Stimulated activated CD8-positive, alpha-beta memory T cell treated with anti-CD3 and anti-CD28 coated beads, Interleukin-7, amount 100 ng/mL, for 4 hours (primary cell): ENCODE data around the gene NT5DC4.

Experiments
- DNase-seq, 2 donors: peaks; one replicate each; pipeline ENCODE4 v3.0.0-alpha.2; 2020; ENCODE audit warnings: low read depth in 2 of 2

The NT5DC4 gene

DNA sequence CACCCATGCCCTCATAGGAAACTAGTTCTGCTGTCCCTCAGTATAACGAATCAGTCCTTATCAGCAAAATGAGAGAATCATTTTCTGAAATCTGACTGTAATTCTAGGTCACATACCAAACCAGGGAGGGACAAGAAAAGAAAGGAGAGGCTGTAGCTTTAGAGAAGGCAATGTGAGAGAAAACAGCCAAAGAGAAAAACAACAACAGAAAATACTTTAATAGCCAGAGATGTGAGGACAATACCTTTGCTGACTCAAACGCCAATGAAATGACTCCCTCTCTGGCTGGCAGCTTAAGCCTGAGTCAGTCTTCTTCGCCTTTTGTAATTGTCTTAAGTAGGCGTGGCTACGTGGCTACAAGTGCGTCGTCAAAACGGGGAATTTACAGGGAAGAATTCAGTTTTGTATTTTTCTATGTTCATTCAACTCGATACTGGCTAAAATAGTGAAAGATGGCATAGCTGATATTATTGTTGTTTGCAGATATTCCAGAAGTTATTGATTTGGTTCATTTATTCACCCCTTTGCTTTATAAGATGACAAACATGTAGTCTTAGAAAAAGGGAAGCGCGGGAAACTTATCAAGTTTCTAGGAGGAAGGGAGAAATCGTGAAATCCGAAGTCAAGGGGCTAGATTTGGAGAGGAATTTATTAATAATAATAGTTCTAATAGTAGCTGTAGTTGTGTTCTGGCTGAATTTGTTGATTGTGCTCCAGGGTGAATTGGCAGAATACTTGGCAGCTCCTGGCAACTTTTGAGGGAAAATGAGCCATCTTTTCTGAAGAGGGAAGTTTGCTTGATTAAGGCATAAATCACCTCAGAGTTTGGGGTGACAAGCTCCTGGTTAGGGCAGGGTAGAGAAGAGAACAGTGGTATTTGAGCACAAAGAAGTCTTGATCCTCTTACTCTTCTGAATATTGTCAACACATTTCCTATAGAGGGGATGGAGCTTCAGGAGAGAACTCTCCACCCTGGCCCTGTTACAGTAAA lies 63.7 kb downstream of the NT5DC4 start, which contains the start of gene IL1A:
TSS of gene IL1A (minus strand) at position 295 of the 991 bp plus-strand sequence. CDS start 723 bp downstream, outside the sequence.
- DNase-seq: no peak

DNA sequence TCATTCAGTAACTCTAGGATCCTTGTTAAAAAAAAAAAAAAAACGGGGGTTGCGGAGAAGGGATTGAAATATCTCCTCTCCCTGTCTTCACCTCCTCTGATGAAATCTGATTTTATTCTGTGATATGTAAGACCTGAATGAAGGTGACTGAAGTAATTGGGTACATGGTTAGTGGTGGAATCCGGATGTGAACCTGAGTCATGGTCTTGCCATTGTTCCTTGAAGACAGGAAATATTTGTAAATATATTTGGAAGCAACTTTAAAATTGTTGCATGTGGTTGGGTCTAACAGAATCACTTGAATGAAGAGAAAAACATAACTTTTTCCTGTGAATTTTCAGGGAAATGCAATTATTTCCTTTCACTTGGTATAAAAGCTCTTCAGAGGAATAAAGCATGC lies 66.5 kb downstream of the NT5DC4 start:
- no peak for DNase-seq

DNA sequence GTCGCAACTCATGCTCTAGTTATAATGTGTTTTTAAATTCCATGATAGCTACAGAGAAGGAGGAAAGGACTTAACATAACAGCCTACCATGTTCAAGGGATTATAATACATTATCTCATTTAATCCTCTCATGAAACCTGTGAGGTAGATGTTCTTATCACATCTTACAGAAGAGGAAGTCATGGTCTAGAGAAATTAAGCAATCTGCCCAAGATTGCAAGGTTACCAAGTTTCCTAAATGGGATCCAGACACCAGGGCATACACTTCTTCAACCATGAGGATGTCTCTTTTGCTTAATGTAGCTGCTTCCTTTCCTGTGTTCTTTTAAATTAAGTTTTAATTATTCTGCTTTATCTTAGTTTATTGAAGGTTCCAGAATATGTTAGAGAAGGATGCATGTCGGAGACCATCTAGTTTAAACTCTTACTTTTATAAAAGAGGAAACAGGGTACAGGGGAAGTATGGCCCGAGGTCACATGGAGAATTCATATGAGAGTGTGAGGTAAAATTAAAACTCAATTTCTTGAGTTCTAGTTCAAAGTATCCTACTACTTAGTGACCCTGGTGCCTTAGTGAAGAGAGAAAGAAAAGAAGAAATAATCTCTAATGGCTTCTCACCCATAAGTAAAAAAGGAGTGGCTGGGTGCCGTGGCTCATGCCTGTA lies 67.0 kb downstream of the NT5DC4 start:
- DNase-seq: no peak

DNA sequence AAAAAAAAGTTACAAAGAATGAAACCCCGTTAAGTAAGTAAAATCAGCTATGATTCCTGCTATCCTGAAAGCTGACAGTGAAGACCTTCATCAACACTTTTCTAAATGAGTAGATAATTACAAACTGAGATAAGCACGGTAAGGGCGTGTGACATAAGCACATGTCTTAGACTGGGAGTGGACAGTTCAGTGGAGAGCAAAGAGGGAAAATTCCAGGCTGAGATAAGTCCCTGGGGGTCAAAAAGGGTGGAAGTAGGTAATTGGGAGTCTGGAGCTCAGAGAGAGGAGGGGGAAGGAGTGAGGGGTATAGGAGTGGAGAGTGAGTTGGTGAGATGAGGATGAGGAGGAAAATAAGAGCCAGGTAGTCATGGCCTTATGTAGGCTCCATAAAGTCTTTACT lies 67.8 kb downstream of the NT5DC4 start:
- DNase-seq: no peak
